HCT116 (cell line): ENCODE measurements around the gene DOK1.

Experiments used
- CEBPB ChIP-seq: IDR thresholded peaks from 2 replicates; pipeline ENCODE4 v1.6.1; 2012; ENCODE audit warnings: low read depth
- EZH2phosphoT487 ChIP-seq: fragments of 200-600 bp; IDR thresholded peaks from 2 replicates; pipeline ENCODE4 v1.6.1; 2018; ENCODE audit warnings: antibody characterized with exemption, borderline replicate concordance
- POLR2A ChIP-seq: IDR thresholded peaks from 2 replicates; pipeline ENCODE4 v1.7.0; 2011; ENCODE audit warnings: borderline replicate concordance; ENCODE audit not compliant: insufficient read depth, insufficient read length; ENCODE audit errors: extremely low read depth
- TF ChIP-seq, protein P1 (sequence below), 3 experiments: fragments of 200-600 bp in 1 of 3; sonication (generic) in 1 of 3; IDR thresholded peaks in 2 of 3; conservative IDR thresholded peaks in 1 of 3; 2 replicates each; pipeline ENCODE4 v1.5.1; 2012 to 2017; ENCODE audit warnings: low read depth in 2 of 3, low read length in 2 of 3, antibody characterized with exemption in 1 of 3, borderline replicate concordance in 1 of 3, control low read depth in 1 of 3, mild to moderate bottlenecking in 1 of 3, mixed read lengths in 1 of 3, mixed run types in 1 of 3, moderate library complexity in 1 of 3; ENCODE audit not compliant: insufficient read depth in 1 of 3
- TF ChIP-seq, protein P2 (sequence below): IDR thresholded peaks from 2 replicates; pipeline ENCODE4 v1.6.1; 2012

DNA sequence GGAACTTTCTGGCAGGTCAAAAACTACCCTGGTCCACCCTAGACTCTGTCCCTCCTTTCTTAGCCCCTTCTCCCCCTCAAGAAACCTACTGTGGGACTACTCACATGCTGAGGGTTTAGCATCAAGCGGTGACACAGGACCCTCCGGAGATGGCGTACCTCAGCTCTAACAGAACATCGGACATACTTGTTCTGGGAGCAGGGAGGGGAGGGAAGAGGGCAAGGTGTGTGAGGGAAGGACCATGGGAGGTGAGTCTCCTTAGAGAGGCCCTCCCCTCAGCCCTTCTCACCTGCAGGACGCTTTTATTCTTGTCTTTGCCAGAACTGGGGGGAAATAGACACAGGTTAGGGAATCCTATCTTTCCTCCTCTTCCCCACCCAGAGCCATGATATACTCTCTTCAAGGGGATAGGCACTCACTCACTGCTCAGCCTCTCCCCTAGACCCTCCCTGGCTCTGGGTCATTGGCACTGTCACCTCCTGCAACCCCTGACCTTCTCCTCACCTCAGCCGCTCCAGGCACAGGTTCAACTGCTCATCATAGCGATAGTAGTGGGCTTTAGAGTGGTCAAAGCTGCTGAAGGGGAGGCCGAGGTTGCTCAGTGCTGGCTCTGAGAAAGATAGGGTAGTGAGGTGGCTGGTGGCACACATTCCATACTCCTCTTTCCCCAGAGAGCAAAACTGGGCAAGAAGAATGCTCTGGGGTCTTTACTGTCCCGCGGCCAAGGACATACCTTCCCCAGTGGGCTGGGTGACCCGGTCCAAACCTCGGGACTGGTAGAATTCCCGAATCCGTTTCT is 48.9 kb upstream of the DOK1 start:
- no peak for TF ChIP-seq EZH2phosphoT487
- TF ChIP-seq CEBPB = no peak
- TF ChIP-seq, protein P1, sequence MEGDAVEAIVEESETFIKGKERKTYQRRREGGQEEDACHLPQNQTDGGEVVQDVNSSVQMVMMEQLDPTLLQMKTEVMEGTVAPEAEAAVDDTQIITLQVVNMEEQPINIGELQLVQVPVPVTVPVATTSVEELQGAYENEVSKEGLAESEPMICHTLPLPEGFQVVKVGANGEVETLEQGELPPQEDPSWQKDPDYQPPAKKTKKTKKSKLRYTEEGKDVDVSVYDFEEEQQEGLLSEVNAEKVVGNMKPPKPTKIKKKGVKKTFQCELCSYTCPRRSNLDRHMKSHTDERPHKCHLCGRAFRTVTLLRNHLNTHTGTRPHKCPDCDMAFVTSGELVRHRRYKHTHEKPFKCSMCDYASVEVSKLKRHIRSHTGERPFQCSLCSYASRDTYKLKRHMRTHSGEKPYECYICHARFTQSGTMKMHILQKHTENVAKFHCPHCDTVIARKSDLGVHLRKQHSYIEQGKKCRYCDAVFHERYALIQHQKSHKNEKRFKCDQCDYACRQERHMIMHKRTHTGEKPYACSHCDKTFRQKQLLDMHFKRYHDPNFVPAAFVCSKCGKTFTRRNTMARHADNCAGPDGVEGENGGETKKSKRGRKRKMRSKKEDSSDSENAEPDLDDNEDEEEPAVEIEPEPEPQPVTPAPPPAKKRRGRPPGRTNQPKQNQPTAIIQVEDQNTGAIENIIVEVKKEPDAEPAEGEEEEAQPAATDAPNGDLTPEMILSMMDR (IDR thresholded peaks at IDR 0.05 in 2 of 3, conservative IDR thresholded peaks at IDR 0.05 in 1 of 3; ENCODE audit: borderline replicate concordance in 1 of 3, insufficient read depth in 1 of 3, low read depth in 2 of 3, low read length in 2 of 3) = no peak
- no peak for TF ChIP-seq POLR2A
- TF ChIP-seq, protein P2, sequence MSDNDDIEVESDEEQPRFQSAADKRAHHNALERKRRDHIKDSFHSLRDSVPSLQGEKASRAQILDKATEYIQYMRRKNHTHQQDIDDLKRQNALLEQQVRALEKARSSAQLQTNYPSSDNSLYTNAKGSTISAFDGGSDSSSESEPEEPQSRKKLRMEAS = no peak
